Astrocyte of the cerebellum (primary cell): ENCODE measurements around the gene SCARF2.
"Not testable (repeated sequence)": the region's sequence is repeated elsewhere in the genome, so short reads cannot be mapped to it uniquely, and the experiment has no call there.

Experiments
- DNase-seq: peaks from one replicate; pipeline ENCODE4 v3.0.0-alpha.2; 2011; ENCODE audit warnings: low read depth
- H3K4me3 ChIP-seq: 2 replicates; pipeline ENCODE4 v1.5.1; 2011; ENCODE audit warnings: mild to moderate bottlenecking, low read depth, low read length, moderate library complexity
- CTCF ChIP-seq: IDR thresholded peaks from 2 replicates; pipeline ENCODE4 v1.5.1; 2012; ENCODE audit warnings: low read length, low read depth, moderate library complexity, mild to moderate bottlenecking; ENCODE audit errors: missing control alignments
- in situ Hi-C: cut with HindIII; loops from 2 replicates; pipeline ENCODE4 v1.10.0; 2017; ENCODE audit warnings: low sequenced_read_pairs

Gene SCARF2

GRCh38 chr22:20383538-20383937 is 54.1 kb downstream of the SCARF2 start:
- no peak overlapping the region for H3K4me3 ChIP-seq
- TF ChIP-seq CTCF, result no peak
- in situ Hi-C loops, result no loop called here
- DNase-seq, result no peak

- TF ChIP-seq CTCF, result no peak
- in situ Hi-C loops, result no loop called here
- no peak overlapping the region for H3K4me3 ChIP-seq
- no peak for DNase-seq
These were observed 57.1 kb downstream of the SCARF2 start for GRCh38 chr22:20380486-20380885.

- in situ Hi-C loops, DNase-seq, H3K4me3 ChIP-seq: not testable (repeated sequence)
These were observed 58.9 kb downstream of the SCARF2 start for GRCh38 chr22:20378684-20379083.

GRCh38 chr22:20378110-20378509 is 59.5 kb downstream of the SCARF2 start:
- in situ Hi-C loops, result no loop called here
- DNase-seq, result no peak
- no peak for TF ChIP-seq CTCF
- no peak overlapping the region for H3K4me3 ChIP-seq

GRCh38 chr22:20376983-20377382 is 60.6 kb downstream of the SCARF2 start:
- DNase-seq, in situ Hi-C loops, H3K4me3 ChIP-seq: not testable (repeated sequence)

GRCh38 chr22:20376281-20376680 is 61.3 kb downstream of the SCARF2 start:
- H3K4me3 ChIP-seq, DNase-seq, in situ Hi-C loops: not testable (repeated sequence)
